Smooth muscle cell of the umbilical artery (primary cell): ENCODE data around the gene RAD51. TPM values are rescaled to one million over a fixed set of nuclear protein-coding genes. Genes with fewer than 3 reads are reported as not detected.

ENCODE experiments used
- total RNA-seq: library from RNA; depleted of rRNA; stranded (reverse); fragments of >200 nt; gene quantifications from 2 replicates; pipeline ENCODE4 v1.2.3, GENCODE V29; 2014

Gene RAD51
- 0.30 and 4.8 TPM in 2 replicates for total RNA-seq

GRCh38 chr15:40694688-40695468, at the start of gene RAD51:
Gene RAD51 (plus strand): TSS chr15:40695174. CDS start chr15:40698759, 3,585 bp downstream.

GRCh38 chr15:40754883-40755811, 60.2 kb downstream of the RAD51 start, which contains the start of gene RMDN3:
Gene RMDN3 (minus strand): TSS chr15:40755254. CDS start chr15:40754783, 471 bp downstream.

GRCh38 chr15:40763801-40764628, 69.0 kb downstream of the RAD51 start, which contains the start of gene GCHFR:
Gene GCHFR (plus strand): TSS chr15:40764068. CDS start chr15:40764181, 113 bp downstream.

DNA sequence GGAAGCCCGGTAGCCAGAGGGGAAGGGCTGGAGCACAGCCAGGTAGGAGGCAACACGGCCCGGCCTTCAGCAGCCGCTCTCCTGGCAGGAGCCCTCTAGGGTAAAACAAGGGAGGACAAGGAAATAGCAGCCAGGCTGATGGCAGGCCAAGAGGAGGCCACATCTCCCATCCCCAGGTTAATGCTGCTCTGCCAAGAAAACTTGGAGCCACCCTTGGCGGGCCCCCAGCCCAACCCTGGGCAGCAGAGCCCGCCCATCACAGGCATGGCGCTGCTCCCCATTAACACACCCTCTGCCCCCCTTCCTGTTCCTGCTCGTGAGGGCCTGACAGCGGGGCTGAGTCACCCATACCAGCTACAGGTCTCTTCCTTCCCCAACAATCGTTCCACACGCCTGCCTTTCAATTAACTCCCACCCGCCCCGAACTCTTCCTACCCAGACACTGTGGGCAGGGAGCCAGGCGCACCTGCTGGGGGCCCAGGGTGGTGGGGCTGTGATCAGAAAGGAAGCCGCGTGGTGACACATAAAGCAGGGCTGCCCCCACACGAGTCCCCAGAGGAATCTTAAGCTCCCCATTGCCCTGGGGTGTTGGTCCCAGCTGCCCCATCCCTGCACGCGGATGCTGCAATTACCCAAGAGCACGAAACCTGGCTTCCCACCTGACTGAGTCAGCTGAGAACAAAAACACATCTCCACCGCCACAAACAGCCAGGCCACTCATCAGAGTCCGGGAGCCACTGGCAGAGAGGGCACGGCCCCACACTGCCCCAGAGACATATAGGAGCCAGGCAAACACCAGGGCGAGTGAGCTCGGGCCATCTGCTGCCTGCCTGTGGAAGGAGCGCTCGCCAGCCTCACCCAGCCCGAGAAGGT, 74.5 kb downstream of the RAD51 start, which contains the start of gene C15orf62:
Gene C15orf62, plus strand, starts transcription at position 707 of the 873 bp plus-strand sequence. CDS start 516 bp downstream, outside the sequence.

Other genes with a start within 250 kb of the RAD51 start
- 13.4 and 19.0 TPM in 2 replicates for gene CHST14, start 224.2 kb upstream of the RAD51 start, total RNA-seq
- gene CCDC32, start 130.1 kb upstream of the RAD51 start, total RNA-seq, result 17.0 and 21.1 TPM in 2 replicates
- gene RPUSD2, start 125.9 kb upstream of the RAD51 start, total RNA-seq, result 11.3 and 11.9 TPM in 2 replicates
- 1.2 and 14.2 TPM in 2 replicates for gene KNL1, start 100.9 kb upstream of the RAD51 start, total RNA-seq
- gene RMDN3, start 60.1 kb downstream of the RAD51 start, total RNA-seq, result 25.7 and 26.4 TPM in 2 replicates
- 0.60 and 2.4 TPM in 2 replicates for gene GCHFR, start 68.9 kb downstream of the RAD51 start, total RNA-seq
- gene C15orf62, start 74.8 kb downstream of the RAD51 start, total RNA-seq, result under 0.01 and 0.05 TPM in 2 replicates
- gene ZFYVE19, start 111.9 kb downstream of the RAD51 start, total RNA-seq, result 15.1 and 19.3 TPM in 2 replicates
- gene DNAJC17, start 112.3 kb downstream of the RAD51 start, total RNA-seq, result 7.7 and 27.2 TPM in 2 replicates
- not detected in 2 replicates for gene PPP1R14D, start 133.5 kb downstream of the RAD51 start, total RNA-seq
- 0.30 and 0.78 TPM in 2 replicates for gene SPINT1, start 148.9 kb downstream of the RAD51 start, total RNA-seq
- gene RHOV, start 179.1 kb downstream of the RAD51 start, total RNA-seq, result under 0.01 TPM in 1 of 2 replicates, not detected in the other
- gene VPS18, start 199.3 kb downstream of the RAD51 start, total RNA-seq, result 49.3 and 53.2 TPM in 2 replicates
- 0.14 and 0.30 TPM in 2 replicates for gene DLL4, start 234.2 kb downstream of the RAD51 start, total RNA-seq